ENCODE results near the gene KRT80. TPM values are rescaled to one million over a fixed set of nuclear protein-coding genes. Genes with fewer than 3 reads are reported as not detected.

KRT80 gene
- polyA plus RNA-seq, 1 experiment, result 2.1 TPM

DNA sequence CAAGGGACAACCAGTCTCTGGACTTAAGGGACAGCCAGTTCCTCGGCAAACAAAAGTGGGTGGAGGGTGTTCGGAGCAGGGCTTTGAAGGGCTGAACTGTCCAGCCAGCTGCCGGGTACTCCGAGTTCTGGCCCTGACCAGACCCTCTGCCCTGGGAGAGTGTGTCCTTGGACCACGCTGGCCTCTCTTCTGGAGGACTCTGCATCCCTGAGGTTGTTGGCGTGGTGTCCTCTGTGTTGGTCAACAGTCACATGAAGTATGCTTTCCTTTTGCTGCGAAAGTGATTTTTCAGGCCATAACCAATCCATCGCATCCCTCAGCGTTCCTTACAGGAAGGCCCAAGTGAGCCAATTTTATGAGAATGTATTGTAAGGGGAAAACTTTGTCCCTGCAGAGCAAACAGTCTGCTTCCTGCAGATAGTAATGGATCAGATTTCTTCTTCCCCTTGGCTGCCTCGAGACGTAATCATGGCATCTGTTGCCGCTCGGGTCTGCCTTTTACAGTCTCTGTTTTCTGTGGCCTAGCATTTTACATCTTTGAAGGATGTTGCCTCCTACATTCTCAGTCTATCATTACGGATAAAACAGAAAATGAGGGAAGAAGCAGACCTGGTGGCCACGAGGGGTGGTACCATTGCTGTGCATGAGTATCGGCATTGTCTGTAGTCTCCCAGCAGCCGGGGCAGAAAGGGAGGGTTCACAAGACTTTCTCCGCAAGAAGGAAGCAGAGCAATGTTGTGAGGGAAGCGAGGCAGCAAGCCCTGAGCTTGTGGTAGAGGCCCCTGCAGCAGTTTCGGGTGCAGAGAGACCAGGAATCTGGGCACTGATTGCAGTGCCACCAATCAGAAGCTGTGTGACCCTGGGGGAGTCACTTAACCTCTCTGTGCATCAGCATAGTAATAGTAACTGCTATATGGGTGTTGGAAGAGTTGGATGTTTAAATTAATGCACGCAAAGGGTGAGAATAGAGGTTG, 64.9 kb downstream of the KRT80 start:
- no peak overlapping the region for H3K4me3 ChIP-seq (ENCODE audit: low read depth, low read length)
- ChIA-PET POLR2A (no interaction called here), CTCF (interaction anchor here (1.1 to 10.9 kb wide), 4 partner anchors 101 to 753 kb away, joined by 4 to 228 read pairs (median 19); no protein-coding TSS in a partner anchor)
- H3K27ac ChIP-seq (ENCODE audit: low read depth, low read length), result peak overlapping the region; percentile 21
- H3K27me3 ChIP-seq (ENCODE audit: control insufficient read depth, insufficient read depth, low read length), result peaks cover 9% of the 10 kb centered on the region
- H3K9me3 ChIP-seq (ENCODE audit: control insufficient read depth, insufficient read depth, low read length), result no peaks in the 10 kb centered on the region
- DNase-seq (ENCODE audit: low read depth, low spot score), result no peak
- TF ChIP-seq, protein P1, sequence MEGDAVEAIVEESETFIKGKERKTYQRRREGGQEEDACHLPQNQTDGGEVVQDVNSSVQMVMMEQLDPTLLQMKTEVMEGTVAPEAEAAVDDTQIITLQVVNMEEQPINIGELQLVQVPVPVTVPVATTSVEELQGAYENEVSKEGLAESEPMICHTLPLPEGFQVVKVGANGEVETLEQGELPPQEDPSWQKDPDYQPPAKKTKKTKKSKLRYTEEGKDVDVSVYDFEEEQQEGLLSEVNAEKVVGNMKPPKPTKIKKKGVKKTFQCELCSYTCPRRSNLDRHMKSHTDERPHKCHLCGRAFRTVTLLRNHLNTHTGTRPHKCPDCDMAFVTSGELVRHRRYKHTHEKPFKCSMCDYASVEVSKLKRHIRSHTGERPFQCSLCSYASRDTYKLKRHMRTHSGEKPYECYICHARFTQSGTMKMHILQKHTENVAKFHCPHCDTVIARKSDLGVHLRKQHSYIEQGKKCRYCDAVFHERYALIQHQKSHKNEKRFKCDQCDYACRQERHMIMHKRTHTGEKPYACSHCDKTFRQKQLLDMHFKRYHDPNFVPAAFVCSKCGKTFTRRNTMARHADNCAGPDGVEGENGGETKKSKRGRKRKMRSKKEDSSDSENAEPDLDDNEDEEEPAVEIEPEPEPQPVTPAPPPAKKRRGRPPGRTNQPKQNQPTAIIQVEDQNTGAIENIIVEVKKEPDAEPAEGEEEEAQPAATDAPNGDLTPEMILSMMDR (IDR thresholded peaks at IDR 0.05; ENCODE audit: low read depth, low read length), result no peak

DNA sequence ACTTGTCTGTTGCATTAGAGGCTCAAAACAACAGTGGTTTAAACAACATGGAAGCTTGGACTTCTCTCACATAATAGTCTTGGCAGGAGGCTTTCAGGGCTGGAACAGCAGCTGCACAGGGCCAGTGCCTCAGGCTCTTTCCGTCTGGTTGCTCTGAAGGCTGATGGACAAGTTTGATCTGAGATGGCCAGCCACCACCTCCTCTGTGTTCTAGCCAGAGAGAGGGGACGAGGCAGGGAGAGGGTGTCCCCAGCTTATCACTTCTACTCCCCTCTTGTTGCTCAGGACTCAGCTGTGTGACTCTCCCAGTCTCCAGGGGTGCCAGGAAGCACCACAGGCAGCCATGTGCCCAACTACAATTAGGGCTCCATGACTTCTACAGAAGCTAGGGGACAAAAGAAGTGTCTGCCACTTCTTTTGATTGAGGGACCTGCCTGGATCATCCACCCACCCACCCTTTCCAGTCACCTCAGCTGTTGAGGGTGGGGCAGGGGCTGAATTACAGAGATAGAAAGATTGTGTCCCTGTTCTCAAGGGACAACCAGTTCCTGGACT, 65.7 kb downstream of the KRT80 start:
- ChIA-PET POLR2A (no interaction called here), CTCF (interaction anchor here (1.1 to 10.9 kb wide), 2 partner anchors 100 to 152 kb away, joined by 3 to 228 read pairs; no protein-coding TSS in a partner anchor)
- H3K27me3 ChIP-seq (ENCODE audit: control insufficient read depth, insufficient read depth, low read length), result peaks cover 9% of the 10 kb centered on the region
- DNase-seq (ENCODE audit: low read depth, low spot score), result no peak
- no peak overlapping the region for H3K4me3 ChIP-seq (ENCODE audit: low read depth, low read length)
- H3K9me3 ChIP-seq (ENCODE audit: control insufficient read depth, insufficient read depth, low read length), result no peaks in the 10 kb centered on the region
- TF ChIP-seq, protein P1 (IDR thresholded peaks at IDR 0.05; ENCODE audit: low read depth, low read length), result no peak
- H3K27ac ChIP-seq (ENCODE audit: low read depth, low read length), result no peak overlapping the region

DNA sequence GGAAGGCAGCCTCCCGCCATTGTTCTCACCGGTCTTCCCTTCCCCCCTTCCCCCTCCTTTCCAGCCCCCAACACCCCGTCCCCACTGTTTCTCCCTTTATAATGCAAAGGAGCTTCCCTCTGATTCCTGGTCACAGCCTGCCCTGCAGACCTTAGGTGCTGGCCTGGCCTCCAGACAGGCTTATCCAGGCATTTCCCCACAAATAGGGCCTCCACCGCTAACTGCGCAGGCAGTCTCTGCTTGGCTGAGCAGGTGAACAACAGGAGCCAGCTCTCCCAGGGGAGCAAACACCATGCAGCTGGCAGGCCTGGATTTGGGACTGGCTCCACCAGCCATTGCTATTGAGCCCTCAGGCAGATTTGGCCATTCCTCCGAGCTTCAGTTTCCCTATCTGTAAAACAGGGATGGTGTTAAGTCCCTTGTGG, 66.3 kb downstream of the KRT80 start:
- TF ChIP-seq, protein P1 (IDR thresholded peaks at IDR 0.05; ENCODE audit: low read depth, low read length), result no peak
- no peak overlapping the region for H3K27ac ChIP-seq (ENCODE audit: low read depth, low read length)
- H3K9me3 ChIP-seq (ENCODE audit: control insufficient read depth, insufficient read depth, low read length), result no peaks in the 10 kb centered on the region
- DNase-seq (ENCODE audit: low read depth, low spot score), result no peak
- peaks cover 9% of the 10 kb centered on the region for H3K27me3 ChIP-seq (ENCODE audit: control insufficient read depth, insufficient read depth, low read length)
- POLR2A ChIA-PET, result no interaction called here
- no peak overlapping the region for H3K4me3 ChIP-seq (ENCODE audit: low read depth, low read length)
- CTCF ChIA-PET, result interaction anchor here (1.1 to 10.9 kb wide), 2 partner anchors 100 to 153 kb away, joined by 3 to 228 read pairs; no protein-coding TSS in a partner anchor

DNA sequence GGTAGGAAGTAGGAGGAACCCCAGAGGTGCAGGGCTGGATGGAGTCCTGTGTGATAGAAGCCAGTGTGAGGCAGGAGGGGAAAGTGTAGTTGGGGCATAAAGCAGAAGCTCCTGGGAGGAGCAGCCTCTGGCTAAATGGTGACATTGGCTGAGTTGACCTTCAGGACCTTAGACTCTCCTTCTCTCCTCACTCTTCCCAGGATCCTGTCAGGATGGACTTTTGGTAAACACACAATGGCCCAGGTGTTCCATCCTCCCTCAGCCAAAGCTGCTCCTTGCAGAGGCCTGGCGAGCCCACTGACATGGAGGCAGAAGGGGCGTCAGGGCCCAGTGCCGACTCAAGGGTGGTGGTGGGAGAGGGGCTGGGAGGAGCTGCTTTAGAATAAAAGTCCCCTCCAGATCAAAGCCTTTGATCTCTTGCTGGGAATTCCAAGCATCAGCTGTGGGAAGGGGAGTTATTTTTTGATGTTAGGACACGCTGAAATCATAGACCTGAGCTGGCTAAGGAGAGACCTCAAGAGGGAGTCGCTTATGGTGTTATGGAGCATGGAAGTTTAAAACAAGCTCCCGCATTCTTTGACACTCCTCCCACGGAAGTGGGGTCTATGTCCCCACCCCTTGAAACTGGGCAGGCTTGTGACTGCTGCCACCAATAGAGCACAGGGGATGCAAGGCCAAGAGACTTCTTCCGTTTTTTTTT, 68.2 kb downstream of the KRT80 start:
- CTCF ChIA-PET, result interaction anchor here (0.7 to 10.9 kb wide), 8 partner anchors 25 to 756 kb away, joined by 3 to 228 read pairs (median 5); partner anchors contain the start of gene ATG101
- DNase-seq (ENCODE audit: low read depth, low spot score), result no peak
- POLR2A ChIA-PET, result interaction anchor here (0.6 to 0.7 kb wide), 2 partner anchors 24 to 65 kb away, joined by 3 to 8 read pairs; no protein-coding TSS in a partner anchor
- Histone ChIP-seq H3K9me3 (ENCODE audit: control insufficient read depth, insufficient read depth, low read length) (no peaks in the 10 kb centered on the region; the same call in 1 of the 2 replicates), H3K27me3 (ENCODE audit: control insufficient read depth, insufficient read depth, low read length) (peaks cover 13% of the 10 kb centered on the region), H3K4me3 (ENCODE audit: low read depth, low read length) (no peak overlapping the region), H3K27ac (ENCODE audit: low read depth, low read length) (no peak overlapping the region)
- TF ChIP-seq, protein P1 (IDR thresholded peaks at IDR 0.05; ENCODE audit: low read depth, low read length), result no peak
